PC-9 (cell line): ENCODE data around the gene DHX36. TPM values are rescaled to one million over a fixed set of nuclear protein-coding genes. Genes with fewer than 3 reads are reported as not detected.

ENCODE experiments used
- BruUV-seq: library from RNA; stranded (reverse); fragments of 400-500 nt; replicated peaks from 2 replicates; lab custom pipeline; 2021; lab: Mats Ljungman, UMichigan
- CTCF ChIA-PET: fragments of 300-600 bp; sonication (Branson Sonifier 250); formaldehyde crosslinking; loops from one replicate; lab custom pipeline; 2022; ENCODE audit warnings: antibody characterized with exemption; lab: Charles Lee
- POLR2A ChIA-PET: fragments of 300-600 bp; sonication (Branson Sonifier 250); formaldehyde crosslinking; loops from one replicate; lab custom pipeline; 2022; ENCODE audit warnings: antibody characterized with exemption; ENCODE audit not compliant: unreplicated experiment; lab: Charles Lee
- DNase-seq, 2 experiments: peaks; one replicate each; pipeline versions ENCODE4 v3.0.0 to v3.0.0-alpha.2; 2015 to 2022; ENCODE audit warnings: mixed read lengths in 1 of 2
- H2AFZ ChIP-seq: fragments of 200-600 bp; sonication (generic); 2 replicates; pipeline ENCODE4 v1.8.1; 2017; ENCODE audit warnings: antibody characterized with exemption
- H3F3A ChIP-seq: fragments of 200-600 bp; sonication (generic); 2 replicates; pipeline ENCODE4 v1.8.1; 2017; ENCODE audit warnings: antibody characterized with exemption, mild to moderate bottlenecking, low read depth; ENCODE audit not compliant: insufficient read depth
- H3K27ac ChIP-seq: fragments of 200-600 bp; sonication (generic); 2 replicates; pipeline ENCODE4 v1.6.1; 2016; ENCODE audit warnings: mixed run types
- H3K27me3 ChIP-seq: fragments of 200-600 bp; sonication (generic); 2 replicates; pipeline ENCODE4 v1.6.1; 2016; ENCODE audit warnings: low read depth, mixed run types; ENCODE audit not compliant: insufficient read depth
- H3K36me3 ChIP-seq: fragments of 200-600 bp; sonication (generic); 2 replicates; pipeline ENCODE4 v1.6.1; 2016; ENCODE audit warnings: low read depth, mixed run types
- H3K4me1 ChIP-seq: fragments of 200-600 bp; sonication (generic); replicated peaks from 2 replicates; pipeline ENCODE4 v1.6.1; 2016; ENCODE audit warnings: mixed run types; ENCODE audit not compliant: insufficient read depth
- H3K4me2 ChIP-seq: fragments of 200-600 bp; sonication (generic); 2 replicates; pipeline ENCODE4 v1.6.1; 2017; ENCODE audit warnings: mixed run types
- H3K4me3 ChIP-seq: fragments of 200-600 bp; sonication (generic); 2 replicates; pipeline ENCODE4 v1.6.1; 2016; ENCODE audit warnings: mixed run types
- H3K79me2 ChIP-seq: fragments of 200-600 bp; sonication (generic); 2 replicates; pipeline ENCODE4 v1.6.1; 2017; ENCODE audit warnings: low read depth, mixed run types
- H3K9me2 ChIP-seq: fragments of 200-600 bp; sonication (generic); 2 replicates; pipeline ENCODE4 v1.8.1; 2017; ENCODE audit warnings: mild to moderate bottlenecking; ENCODE audit not compliant: insufficient read depth
- H3K9me3 ChIP-seq: fragments of 200-600 bp; sonication (generic); 2 replicates; pipeline ENCODE4 v1.8.1; 2016; ENCODE audit warnings: low read depth; ENCODE audit not compliant: insufficient read depth
- H4K20me1 ChIP-seq: fragments of 200-600 bp; sonication (generic); 2 replicates; pipeline ENCODE4 v1.8.1; 2017; ENCODE audit not compliant: insufficient read depth
- CTCF ChIP-seq: fragments of 200-600 bp; sonication (generic); conservative IDR thresholded peaks from 2 replicates; pipeline ENCODE4 v1.6.1; 2017; ENCODE audit warnings: mixed run types, antibody characterized with exemption, mild to moderate bottlenecking, moderate library complexity
- EZH2 ChIP-seq: fragments of 200-600 bp; sonication (generic); IDR thresholded peaks from 2 replicates; pipeline ENCODE4 v1.8.0; 2017; ENCODE audit warnings: antibody characterized with exemption, low read depth
- intact Hi-C: fragments of 100-400 bp; cut with micrococcal nuclease; formaldehyde crosslinking; loops from one replicate; pipeline ENCODE4 v1.10.0; 2022; ENCODE audit not compliant: unreplicated experiment
- total RNA-seq: library from RNA; stranded (reverse); gene quantifications from 2 replicates; pipeline ENCODE4 v1.2.3, GENCODE V29; 2021

Gene DHX36
- total RNA-seq, 1 experiment from 2014 or later, result 64.2 TPM

- Histone ChIP-seq H3K36me3 (no peaks in the 10 kb centered on the region), H4K20me1 (no peaks in the 10 kb centered on the region), H3K27ac (no peak overlapping the region), H3K4me2 (no peak overlapping the region), H3K4me3 (no peak overlapping the region), H2AFZ (no peak overlapping the region), H3K9me2 (no peaks in the 10 kb centered on the region), H3K27me3 (no peaks in the 10 kb centered on the region), H3K79me2 (no peaks in the 10 kb centered on the region), H3F3A (no peaks in the 10 kb centered on the region), H3K4me1 (0 out of 2 replicates have a peak, but pooled peaks cover 5% of the 10 kb centered on the region), H3K9me3 (no peaks in the 10 kb centered on the region)
- DNase-seq, result no peak
- POLR2A ChIA-PET, result no interaction called here
- TF ChIP-seq EZH2, result no peak
- no peak for TF ChIP-seq CTCF
- CTCF ChIA-PET, result no interaction called here
- intact Hi-C loops, result no loop called here
- BruUV-seq, result no TSS peak
Observed at GRCh38 chr3:154227531-154227930, 96.8 kb downstream of the DHX36 start.

DNA sequence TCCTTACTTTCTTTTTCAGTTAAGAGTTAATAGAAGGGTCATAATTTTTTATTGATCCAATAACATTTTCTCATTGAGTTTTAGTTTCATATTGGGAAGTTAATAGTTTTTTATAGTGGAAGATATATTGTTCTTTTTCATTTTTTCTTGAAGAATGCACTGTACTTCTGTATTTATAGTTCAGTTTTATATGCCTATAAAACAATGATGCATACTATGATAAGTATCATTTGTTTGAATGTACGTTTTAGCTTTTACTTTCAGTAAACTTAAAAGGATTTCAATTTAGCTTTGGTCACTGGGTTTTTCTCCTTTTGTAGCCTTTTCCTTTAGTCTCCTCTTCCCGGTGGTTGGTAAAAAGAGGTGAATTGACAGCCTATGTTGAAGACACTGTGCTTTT, 98.8 kb downstream of the DHX36 start:
- H3K4me2 ChIP-seq, result no peak overlapping the region
- H3K9me2 ChIP-seq, result no peaks in the 10 kb centered on the region

GRCh38 chr3:154224866-154225265, 99.4 kb downstream of the DHX36 start:
- Histone ChIP-seq H3K9me3 (no peaks in the 10 kb centered on the region), H2AFZ (no peak overlapping the region), H3F3A (no peaks in the 10 kb centered on the region), H4K20me1 (no peaks in the 10 kb centered on the region), H3K4me3 (no peak overlapping the region), H3K4me2 (no peak overlapping the region), H3K27me3 (no peaks in the 10 kb centered on the region), H3K79me2 (no peaks in the 10 kb centered on the region), H3K9me2 (no peaks in the 10 kb centered on the region), H3K4me1 (0 out of 2 replicates have a peak, but pooled peaks cover 5% of the 10 kb centered on the region), H3K27ac (no peak overlapping the region), H3K36me3 (no peaks in the 10 kb centered on the region)
- BruUV-seq, result no TSS peak
- TF ChIP-seq CTCF (no peak), EZH2 (no peak)
- intact Hi-C loops, result no loop called here
- CTCF ChIA-PET, result interaction anchor here (0.7 kb wide), 1 partner anchor 1250 kb away, joined by 4 read pairs; no protein-coding TSS in a partner anchor
- POLR2A ChIA-PET, result interaction anchor here (0.7 kb wide), 1 partner anchor 68 kb away, joined by 8 read pairs; no protein-coding TSS in a partner anchor
- DNase-seq, result no peak

More for the DNA sequence above, 98.8 kb downstream of the DHX36 start:
- no TSS peak for BruUV-seq
- Histone ChIP-seq H3K79me2 (no peaks in the 10 kb centered on the region), H4K20me1 (no peaks in the 10 kb centered on the region), H2AFZ (no peak overlapping the region), H3K9me3 (no peaks in the 10 kb centered on the region), H3F3A (no peaks in the 10 kb centered on the region), H3K4me1 (0 out of 2 replicates have a peak, but pooled peaks cover 5% of the 10 kb centered on the region), H3K27me3 (no peaks in the 10 kb centered on the region), H3K36me3 (no peaks in the 10 kb centered on the region), H3K4me3 (no peak overlapping the region), H3K27ac (no peak overlapping the region)
- no peak for DNase-seq
- intact Hi-C loops, result no loop called here
- POLR2A ChIA-PET, result interaction anchor here (0.7 kb wide), 1 partner anchor 69 kb away, joined by 8 read pairs; no protein-coding TSS in a partner anchor
- CTCF ChIA-PET, result no interaction called here
- no peak for TF ChIP-seq EZH2
- TF ChIP-seq CTCF, result no peak
